NOMO-1 (cell line): ENCODE data around the gene KCNE5.
"Not testable (repeated sequence)": the region's sequence is repeated elsewhere in the genome, so short reads cannot be mapped to it uniquely, and the experiment has no call there.

ENCODE experiments used
- DNase-seq, 2 experiments: peaks; one replicate each; lab custom pipeline; 2025; ENCODE audit not compliant: unreplicated experiment in 2 of 2; lab: John Stamatoyannopoulos, UW

Gene KCNE5

GRCh38 chrX:109619771-109620170, 5.2 kb downstream of the KCNE5 start:
- DNase-seq, result peak; percentile 82 to 96

GRCh38 chrX:109614951-109615350, 10.0 kb downstream of the KCNE5 start:
- no peak for DNase-seq

GRCh38 chrX:109601486-109601885, 23.5 kb downstream of the KCNE5 start:
- no peak for DNase-seq

- DNase-seq, result peak; percentile 37 to 41
Observed at GRCh38 chrX:109600237-109600651, 24.7 kb downstream of the KCNE5 start.

- DNase-seq, result no peak
Observed at GRCh38 chrX:109596015-109596414, 29.0 kb downstream of the KCNE5 start.

- DNase-seq, result no peak
Observed at GRCh38 chrX:109590176-109590575, 34.8 kb downstream of the KCNE5 start.

- DNase-seq, result no peak
Observed at GRCh38 chrX:109585488-109585887, 39.5 kb downstream of the KCNE5 start.

- no peak for DNase-seq
Observed at GRCh38 chrX:109578916-109579315, 46.1 kb downstream of the KCNE5 start.

GRCh38 chrX:109577055-109577454, 47.9 kb downstream of the KCNE5 start:
- no peak for DNase-seq

- DNase-seq, result not testable (repeated sequence)
Observed at GRCh38 chrX:109576083-109576482, 48.9 kb downstream of the KCNE5 start.
